GM12801 (cell line): Measurements from ENCODE around the gene KLHL9.

Experiments used
- TF ChIP-seq, protein P1 (sequence below): IDR thresholded peaks from one replicate; pipeline ENCODE4 v1.5.1; 2011; ENCODE audit warnings: control low read depth; ENCODE audit not compliant: insufficient read length; ENCODE audit errors: extremely low read depth

KLHL9 gene, protein sequence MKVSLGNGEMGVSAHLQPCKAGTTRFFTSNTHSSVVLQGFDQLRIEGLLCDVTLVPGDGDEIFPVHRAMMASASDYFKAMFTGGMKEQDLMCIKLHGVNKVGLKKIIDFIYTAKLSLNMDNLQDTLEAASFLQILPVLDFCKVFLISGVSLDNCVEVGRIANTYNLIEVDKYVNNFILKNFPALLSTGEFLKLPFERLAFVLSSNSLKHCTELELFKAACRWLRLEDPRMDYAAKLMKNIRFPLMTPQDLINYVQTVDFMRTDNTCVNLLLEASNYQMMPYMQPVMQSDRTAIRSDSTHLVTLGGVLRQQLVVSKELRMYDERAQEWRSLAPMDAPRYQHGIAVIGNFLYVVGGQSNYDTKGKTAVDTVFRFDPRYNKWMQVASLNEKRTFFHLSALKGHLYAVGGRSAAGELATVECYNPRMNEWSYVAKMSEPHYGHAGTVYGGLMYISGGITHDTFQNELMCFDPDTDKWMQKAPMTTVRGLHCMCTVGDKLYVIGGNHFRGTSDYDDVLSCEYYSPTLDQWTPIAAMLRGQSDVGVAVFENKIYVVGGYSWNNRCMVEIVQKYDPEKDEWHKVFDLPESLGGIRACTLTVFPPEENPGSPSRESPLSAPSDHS

DNA sequence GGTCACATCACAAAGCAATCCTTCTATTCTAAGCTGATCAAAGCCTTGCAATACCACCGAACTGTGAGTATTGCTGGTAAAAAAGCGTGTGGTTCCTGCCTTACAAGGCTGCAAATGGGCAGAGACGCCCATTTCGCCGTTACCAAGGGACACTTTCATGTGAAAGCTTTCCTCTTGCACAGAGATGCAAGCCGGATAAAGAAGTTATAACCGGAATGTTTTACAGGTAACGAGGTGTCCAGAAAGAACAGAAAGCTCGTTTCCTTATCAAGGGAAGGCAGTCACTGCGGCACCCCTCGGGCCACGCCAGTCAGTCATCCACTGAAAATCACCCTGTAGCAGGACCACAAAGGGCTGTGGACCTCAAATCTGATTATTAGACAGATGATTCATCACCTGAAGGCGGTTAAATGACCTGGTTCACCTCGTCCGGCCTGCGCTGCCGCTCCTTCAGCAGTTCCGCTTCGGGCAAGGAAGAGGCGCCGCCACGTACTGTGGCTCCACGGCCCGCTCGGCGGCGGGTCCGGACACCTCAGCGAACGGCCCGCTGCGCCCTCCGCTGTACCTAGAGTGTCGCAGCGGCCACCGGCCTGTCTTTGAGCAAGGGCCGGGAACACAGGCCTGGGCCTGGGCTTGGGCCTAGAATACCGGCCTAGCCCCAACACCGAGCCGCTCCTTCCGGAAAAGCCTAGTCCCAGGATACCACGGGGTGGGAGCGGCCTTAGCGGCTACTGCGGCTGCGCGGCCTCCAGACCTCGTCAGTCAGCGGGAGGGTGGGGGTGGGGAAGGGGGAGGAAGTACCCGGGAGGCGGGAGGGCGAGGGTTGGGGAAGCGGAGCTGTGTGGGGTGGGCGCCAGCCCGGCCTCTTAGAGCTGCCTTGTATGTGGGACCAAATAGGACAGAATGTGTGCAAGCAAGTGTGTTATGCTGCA is at the start of gene KLHL9:
KLHL9 (minus strand) TSS at position 704 of the 932 bp plus-strand sequence; CDS start at position 159, 545 bp downstream.
- TF ChIP-seq, protein P1, sequence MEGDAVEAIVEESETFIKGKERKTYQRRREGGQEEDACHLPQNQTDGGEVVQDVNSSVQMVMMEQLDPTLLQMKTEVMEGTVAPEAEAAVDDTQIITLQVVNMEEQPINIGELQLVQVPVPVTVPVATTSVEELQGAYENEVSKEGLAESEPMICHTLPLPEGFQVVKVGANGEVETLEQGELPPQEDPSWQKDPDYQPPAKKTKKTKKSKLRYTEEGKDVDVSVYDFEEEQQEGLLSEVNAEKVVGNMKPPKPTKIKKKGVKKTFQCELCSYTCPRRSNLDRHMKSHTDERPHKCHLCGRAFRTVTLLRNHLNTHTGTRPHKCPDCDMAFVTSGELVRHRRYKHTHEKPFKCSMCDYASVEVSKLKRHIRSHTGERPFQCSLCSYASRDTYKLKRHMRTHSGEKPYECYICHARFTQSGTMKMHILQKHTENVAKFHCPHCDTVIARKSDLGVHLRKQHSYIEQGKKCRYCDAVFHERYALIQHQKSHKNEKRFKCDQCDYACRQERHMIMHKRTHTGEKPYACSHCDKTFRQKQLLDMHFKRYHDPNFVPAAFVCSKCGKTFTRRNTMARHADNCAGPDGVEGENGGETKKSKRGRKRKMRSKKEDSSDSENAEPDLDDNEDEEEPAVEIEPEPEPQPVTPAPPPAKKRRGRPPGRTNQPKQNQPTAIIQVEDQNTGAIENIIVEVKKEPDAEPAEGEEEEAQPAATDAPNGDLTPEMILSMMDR: no peak

DNA sequence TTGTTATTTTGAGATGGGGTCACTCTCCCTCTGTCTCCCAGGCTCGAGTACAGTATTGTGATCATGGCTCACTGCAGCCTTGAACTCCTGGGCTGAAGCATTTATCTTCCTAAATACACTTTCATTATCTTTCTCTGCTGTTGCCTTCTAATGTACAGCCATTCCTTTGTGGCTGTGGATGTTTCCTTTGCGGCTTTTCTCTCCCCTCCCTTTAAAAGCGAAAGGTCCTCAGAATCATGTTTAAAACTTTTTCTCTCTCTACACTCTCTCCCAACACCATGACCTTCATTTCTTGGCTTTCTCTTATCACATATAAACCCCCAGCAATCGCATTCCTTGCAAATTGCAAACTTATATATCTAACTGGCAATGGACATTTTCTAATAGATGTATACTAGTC is 48.4 kb upstream of the KLHL9 start:
- TF ChIP-seq, protein P1: no peak

DNA sequence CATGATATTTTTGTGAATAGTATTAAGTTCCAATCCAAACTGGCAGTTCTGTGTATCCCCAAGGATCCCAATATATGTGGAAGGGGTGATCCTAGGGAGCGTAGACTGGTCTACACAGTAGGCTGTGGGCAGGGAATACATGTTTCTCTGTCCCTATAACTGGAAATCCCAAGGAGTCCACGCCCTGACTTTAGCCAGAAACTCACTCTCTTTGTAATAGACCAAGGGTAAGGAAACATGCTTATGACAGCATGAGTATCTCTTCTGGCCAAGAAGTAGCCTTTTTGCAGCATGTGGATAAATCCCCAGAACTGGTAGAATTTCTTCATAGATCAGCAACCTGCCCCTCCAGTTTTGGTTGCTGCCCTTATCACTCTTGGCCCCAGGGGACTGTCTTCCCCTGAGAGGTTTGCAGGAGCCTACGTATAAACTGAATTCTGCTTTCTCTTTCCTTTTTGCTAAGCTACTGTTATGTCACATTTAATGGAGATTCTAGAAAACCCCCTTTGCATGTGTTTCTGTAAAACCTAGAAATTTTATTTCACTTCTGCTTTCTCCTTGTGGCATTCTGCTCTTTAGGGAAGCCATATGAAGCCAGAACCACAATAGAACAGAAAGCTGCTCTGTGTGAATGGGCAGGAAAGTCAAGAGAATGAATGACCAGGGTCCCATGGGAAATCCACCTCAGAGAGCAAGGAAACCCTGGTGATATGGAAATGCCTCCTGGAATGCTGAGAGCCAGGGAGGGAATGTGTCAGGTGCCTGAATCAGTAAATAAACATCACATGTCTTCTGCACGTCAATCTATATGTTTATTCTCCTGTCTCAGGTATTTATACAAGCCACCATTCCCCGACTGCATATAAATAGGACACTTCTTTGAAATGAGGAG is 46.5 kb upstream of the KLHL9 start:
- TF ChIP-seq, protein P1: no peak

DNA sequence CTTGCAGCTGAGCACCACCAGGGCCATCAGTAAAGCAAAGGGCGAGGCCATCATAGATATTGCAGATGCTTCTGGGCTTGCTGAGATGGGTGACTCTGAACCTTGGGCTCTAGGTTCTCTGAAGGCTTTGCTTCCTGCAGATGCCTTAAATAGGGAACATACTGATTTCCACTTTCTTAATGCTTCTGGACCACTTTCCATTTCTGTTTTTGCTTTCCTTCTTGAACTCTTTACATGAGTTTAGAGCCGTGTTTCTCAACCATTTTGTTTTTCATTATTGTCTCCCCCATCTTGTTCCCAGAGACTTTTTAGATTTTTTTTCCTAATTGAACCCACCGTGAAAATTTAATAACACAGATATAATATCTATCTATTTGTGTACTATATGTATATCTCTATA is 32.8 kb upstream of the KLHL9 start, which contains the start of gene IFNA13:
IFNA13 (minus strand) TSS at position 101 of the 400 bp plus-strand sequence; CDS start at position 54, 47 bp downstream.
- TF ChIP-seq, protein P1: no peak

DNA sequence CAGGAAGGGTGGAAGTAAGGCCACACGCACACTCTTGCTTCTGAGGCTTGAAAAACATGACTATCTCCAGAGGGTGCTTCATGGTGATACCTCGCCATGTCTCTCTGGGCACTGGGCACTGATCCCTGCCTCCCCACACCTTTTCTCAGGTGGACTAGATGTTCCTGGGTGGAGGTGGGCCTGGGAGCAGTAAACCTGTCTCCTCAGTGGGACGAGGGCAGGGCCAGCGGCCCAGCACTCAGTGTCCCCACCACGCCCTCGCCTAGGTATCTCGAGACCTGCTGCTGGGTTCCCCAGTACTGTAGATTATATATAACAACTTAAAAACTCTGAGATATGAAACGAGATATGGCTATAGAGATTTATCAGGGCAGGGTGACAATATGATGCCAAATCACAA is 27.1 kb upstream of the KLHL9 start:
- TF ChIP-seq, protein P1: no peak

DNA sequence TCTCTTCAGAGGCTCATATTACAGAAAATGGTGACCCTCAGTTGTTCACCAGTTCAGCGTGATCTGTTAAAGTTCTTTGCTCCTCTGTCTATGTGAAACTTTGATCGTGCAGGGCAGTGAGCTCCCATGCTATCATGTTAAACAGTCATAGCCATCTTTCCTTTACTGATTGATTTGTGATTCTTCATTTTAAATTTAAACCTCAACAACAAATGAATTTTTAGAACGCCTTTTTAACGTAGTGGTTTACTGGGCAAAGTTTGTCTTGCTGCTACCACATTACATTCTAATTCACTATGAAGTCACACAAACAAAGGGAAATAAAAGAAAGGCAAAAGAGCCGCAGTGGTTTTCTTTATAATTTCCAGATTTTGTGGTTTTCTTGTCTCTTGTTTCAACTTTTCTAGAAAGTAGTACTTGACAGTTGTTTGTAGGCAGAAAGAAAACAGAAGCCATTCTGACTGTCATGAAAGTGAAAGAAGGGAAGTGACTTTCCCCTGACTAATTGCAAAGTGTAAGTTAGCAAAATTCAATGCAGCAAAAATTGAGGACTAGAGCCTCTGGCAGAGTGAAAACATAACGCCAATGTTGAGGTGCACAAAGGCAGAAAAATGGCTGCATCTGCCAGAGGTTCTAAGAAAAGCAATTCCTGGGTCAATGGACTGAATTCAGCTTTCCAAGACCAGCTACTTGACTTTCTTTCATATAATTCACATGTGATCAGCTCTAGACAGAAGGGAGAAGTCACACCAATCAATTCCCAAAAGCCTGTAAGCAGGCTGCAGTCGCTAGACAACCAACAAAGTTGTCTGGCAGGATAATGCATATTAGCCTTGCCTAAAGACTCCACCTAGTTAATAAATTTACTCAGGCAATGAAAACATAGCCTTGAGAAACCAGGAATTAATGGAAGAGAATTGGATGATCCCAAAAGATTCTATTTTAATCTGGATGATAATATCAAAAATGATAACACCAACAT is 22.6 kb upstream of the KLHL9 start:
- TF ChIP-seq, protein P1: no peak
